GM18519 (cell line): Measurements from ENCODE around the gene CABP7.

Source experiments
- ATAC-seq: cut with Tn5 transposase; IDR thresholded peaks from one replicate; pipeline ENCODE4 v1.9.1; 2021; ENCODE audit warnings: mild to moderate bottlenecking, moderate library complexity; ENCODE audit not compliant: unreplicated experiment, low FRiP score

Gene CABP7

DNA sequence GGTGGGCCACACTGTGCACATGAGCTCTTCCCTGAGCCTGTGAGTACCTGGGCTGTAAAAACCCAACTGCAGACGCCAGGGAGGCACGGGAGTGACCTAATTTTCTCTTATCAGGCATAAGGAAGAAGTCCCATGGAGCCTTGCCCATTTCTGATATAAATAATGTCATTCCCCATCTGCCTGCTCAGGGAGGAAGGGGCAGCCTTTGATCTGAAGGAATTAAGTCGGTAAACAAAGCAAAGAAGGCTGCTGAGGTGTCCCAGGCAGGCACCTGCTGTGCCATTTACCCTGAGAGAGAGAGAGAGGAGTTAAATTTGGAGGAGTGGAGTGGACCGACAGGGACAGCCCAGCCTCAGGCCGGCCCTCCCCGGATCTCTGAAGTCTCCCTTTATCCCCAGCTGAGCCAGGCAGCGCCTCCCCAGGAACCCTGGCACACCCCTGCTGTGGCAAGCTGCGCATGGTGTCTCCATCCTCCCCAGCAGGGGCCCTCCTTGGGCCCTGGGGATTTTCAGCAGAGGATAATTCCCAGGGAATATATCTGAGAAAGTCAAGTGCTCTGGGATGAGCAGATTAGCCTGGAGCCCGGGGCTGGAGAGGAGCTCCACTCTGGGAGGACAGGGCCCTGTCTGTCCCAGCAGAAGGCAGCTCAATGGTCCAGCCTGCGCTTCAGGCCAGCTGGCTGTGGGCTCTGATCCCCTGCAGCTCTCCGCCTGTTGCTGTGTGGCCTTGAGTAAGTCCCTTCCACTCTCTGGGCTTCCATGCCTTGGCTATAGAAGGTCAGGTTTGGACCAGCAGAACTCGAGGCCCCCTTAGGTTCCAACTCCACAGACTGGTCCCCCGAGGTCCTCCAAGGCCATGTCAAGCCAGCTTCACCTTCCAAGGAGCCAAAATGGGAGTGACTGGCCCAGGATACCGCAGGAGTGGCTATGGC, 17.5 kb upstream of the CABP7 start:
- ATAC-seq, result no peak

DNA sequence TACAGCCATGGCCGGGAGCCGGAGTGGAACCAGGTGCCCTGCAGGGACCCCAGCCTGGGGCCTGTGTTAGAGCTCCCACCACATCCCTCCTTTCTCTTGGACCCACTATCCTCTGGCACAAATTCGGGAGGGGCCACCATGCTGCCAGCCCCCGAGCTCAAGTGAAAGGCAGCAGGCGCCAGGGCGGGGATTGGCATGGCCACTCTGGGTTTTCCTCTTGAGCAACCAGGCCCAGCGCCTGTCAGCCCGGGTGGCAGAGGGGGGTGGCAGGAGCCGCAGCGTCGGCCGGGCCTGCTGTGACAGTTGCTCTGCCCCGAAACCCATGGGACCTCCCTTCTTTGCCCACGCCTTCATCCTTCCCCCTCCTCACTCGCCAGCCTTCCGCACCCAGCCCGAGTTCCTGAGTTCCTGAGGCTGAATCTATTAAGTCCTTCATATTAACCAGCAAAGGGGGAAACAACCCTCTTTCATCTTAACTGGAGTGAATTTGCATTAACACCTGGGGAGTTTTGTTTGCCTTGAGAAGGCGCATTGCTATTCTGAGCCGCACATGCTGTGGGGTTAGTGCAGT, 16.8 kb upstream of the CABP7 start:
- no peak for ATAC-seq

DNA sequence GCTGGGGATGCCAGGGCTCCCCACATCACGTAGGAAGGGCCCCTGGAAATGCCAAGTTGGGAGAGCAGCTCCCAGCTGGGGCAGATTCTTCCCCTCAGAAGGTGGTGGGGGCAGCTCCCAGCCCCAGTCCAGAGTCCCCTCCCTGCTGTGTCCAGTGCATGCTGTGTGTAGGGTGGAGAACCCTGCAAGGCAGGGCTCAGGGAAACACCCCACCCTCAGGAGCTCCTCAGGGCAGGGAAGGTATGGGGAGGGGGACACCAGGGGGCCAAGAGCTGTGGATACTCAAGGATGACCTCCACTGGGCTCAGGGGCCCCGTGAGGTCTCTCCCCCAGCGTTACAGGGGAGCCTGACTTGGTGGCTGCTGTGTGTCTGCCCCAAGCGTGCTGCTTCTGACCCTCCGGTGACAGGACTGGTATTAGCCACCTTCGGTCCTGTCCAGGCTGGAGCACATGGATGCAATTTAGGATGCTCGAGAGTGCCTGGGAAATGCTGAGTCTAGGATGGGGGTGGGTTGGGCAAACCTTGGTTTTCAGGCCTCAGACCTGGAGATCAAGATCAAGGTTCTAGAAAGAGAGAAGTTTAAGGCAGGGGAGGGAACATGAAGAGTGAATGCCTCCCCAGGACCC, 16.1 kb upstream of the CABP7 start:
- ATAC-seq, result no peak

DNA sequence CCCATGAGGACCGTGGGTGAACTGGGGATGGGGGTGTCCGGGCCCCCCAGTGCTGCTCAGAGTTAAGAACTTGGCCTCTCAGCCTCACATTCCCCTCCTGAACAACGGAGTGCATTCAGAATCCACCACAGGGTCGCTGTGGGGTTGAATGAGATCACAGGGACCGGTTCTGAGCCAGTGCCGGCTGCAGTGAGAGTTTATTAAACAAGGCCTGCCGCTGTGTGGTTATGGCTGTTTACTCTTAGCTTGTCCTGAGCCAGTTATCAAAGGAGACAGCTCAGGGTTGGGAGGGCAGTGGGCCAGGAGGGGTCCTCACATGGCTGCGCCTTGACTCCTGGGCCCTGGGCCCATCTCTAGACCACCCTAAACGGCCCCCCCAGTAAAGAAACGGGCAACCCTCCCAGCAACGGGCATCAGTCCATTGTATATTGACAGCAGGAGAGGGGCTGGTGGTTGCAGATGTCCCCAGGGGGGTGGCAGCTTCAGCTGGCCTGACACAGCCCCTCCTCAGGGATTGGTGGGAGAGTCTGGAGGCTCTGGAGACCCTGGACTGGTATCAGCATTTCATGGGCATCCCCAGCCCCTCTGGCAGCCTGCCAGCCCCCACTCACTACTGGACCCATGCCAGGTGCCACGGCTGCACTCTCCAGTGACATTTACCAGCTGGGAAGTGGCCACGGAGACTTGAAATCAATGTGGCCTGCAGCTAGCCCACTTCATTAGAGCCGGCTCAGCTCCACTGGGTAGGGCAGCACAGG, 15.1 kb upstream of the CABP7 start:
- ATAC-seq, result no peak

DNA sequence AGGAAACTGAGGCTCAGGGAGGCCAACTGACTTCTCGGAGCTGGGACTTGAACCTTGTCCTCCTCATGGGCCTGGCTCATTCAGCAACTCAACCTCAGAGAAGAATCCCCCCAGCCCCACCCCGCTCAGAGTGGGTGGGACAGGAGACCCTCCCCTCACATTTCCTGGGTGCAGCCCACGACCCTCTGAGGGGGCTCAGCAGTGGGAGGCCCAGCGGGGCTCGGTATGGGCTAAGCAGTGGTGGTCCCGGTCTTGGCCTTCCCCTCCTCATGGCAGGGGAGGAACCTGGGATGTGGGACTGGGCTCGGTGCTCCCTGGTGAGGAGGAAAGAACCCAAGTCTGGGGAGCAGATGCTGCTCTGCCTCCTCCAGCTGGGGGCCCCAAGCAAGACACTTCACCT, 14.2 kb upstream of the CABP7 start:
- no peak for ATAC-seq

DNA sequence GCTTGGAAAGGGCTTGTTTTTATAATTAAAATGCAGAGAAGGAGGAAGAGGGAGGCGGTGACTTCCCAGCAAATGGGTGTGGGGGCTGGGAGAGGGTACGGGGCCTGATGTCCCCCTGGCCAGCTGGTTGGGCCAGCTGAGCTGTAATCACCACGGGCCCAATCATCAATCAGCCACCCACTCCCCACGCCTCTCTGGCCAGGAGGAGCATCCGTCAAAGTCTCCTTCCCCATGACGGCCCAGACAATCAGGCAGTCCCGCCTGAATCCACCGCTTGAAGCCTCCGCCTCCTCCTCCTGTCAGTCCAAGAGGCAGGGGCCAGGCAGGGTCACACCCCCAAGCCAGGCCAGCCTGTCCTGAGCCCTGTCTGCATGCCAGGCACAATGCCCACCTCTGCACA, 13.3 kb upstream of the CABP7 start:
- no peak for ATAC-seq

DNA sequence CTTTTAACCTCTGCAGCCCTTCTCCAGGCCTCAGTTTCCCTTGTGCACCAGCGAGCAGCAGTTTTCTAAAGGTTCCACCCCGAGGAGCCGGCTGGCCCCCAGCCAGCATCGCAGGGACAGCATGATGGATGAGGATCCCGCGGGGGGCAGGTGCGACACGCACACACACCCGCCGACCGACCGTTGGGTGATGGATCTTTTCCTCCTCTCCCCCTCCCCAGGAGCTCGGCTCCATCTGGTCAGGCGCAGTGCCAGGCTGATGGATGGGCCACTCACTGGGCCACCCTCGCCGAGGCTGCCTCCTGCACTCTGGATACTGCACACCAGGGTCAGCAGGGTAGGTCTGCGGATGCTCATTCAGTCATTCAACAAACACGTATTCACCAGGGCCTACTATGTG, 12.8 kb upstream of the CABP7 start:
- ATAC-seq, result no peak

DNA sequence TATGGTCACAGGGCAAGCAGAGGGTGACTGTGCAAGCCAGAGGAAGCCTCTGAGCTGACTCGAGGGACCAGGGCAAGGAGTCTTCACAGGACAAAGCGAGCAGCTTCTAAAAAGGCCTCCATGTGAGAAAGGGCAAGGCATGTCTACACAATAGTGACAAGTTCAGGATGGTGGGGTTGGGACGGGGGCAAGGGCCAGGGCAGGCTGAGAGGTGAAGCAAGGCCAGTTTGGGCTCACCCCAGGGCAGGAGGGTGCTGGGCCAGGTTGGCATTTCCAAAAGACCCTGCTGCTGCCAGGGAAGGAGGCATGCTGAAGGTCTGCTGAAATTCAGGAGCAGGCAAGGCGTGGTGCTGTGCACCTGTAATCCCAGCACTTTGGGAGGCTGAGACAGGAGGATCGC, 12.3 kb upstream of the CABP7 start:
- no peak for ATAC-seq

DNA sequence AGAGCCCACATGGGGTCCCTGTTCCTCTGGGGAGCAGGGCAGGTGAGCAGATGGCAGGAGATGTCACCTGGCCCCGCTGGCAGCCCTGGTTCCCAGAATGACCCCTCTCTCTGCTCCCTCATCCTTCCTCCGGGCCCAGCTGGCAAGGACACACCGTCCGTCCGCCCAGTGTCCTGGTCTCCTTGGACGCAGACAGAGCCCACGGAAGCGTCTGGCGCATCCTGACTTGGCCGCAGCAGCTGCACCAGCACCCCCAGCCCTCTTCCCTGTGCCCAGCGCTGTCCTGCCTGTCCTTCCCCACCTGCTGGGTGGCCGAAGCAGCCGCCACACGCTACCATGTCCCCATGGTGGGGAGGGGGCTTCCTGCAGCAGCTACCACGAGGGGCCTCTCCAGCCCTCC, 9.6 kb upstream of the CABP7 start:
- no peak for ATAC-seq

DNA sequence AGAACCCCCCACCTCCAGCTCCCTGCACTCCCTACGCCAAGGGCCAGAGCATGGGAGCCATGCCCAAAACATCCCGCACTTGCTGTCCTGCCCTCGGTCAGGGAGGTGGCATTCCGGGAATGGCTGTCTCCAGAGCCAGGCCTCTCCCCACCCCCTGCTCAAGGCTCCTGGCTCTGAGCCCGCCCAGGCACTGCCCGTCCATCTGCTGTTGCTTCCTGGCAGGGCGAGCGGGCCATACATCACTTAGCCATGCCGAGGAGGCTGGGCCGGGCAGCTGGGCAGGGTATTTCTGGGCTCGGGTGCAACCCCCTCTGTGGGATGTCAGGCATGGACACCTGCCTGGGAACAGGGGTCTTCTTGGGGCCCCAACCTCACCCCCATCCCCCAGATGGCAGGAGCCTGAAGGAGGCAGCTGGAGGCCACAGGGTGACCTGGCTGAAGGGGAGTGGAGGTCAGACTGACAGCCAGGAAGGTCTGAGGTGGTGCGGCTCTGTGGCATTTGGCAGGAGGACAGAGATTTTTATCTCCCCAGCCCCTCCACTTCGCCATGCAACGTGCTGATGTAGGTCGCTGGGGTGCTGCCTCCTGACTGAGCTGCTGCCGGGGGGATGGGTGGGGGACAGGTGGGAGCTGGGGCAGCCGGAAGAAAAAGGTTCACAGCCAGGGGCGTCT, 8.7 kb upstream of the CABP7 start:
- ATAC-seq, result no peak

DNA sequence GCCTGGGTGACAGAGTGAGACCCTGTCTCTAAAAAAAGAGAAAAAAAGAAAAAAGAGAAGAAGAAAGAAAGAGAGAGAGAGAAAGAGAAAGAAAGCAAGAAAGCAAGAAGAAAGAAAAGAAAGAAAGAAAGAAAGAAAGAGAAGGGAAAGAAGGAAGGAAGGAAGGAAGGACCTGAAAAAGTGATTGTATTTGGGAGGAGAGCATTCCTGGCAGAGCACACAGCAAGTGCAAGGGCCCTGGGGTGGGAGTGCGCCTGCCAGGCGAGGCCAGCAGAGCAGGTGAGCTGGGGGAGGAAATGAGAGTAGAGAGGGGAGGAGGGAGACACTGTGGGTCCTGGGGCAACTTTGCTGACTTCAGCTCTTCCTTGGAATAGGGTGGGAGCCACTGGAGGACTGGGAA, 7.7 kb upstream of the CABP7 start:
- ATAC-seq, result no peak

DNA sequence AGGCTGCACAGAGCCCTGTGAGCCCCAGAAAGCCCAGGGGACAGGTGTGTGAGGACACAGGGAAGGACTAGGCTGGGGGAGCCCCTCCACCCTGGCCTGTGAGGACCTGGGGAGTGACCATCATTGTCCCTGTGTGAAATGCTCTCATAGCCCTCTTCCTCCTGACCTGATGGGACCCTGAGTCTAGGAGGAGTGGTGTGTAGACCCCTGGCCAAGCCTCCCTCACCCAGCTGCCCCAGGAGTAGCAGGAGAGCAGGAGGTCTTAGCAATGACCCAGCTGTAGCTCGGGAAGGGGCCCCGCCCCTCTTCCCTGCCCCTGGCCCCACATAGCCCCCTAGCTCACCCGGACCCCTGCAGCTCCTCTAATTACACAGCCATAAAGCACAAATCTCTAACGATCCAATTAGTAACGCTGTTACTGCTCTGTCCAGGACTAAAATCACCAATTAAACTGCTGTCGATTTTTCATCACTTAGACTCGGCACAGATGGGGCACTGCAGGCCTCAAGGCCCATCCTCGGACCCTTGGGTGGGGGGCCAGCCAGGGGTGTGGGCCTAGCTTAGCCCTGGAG, 6.6 kb upstream of the CABP7 start:
- no peak for ATAC-seq

DNA sequence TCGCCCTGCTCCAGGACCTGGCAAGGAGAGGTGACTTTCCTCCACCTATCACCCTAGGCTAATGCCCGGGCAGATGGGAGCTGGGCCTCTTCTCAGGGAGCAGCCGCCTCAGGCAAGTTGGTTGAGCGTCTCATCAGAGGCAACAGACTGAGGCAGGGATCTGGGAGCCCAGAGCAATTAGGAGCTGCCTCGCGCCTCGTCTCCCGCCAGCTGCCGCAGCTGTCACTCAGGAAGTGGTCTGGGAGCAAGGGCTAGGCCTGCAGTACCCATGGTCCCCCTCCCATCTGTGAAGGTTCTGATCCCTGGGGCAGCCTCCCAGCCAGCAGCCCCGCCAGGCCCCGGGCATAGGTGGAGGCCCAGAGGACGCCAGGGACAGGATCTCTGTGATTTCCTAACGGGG, 4.6 kb upstream of the CABP7 start:
- ATAC-seq, result no peak

DNA sequence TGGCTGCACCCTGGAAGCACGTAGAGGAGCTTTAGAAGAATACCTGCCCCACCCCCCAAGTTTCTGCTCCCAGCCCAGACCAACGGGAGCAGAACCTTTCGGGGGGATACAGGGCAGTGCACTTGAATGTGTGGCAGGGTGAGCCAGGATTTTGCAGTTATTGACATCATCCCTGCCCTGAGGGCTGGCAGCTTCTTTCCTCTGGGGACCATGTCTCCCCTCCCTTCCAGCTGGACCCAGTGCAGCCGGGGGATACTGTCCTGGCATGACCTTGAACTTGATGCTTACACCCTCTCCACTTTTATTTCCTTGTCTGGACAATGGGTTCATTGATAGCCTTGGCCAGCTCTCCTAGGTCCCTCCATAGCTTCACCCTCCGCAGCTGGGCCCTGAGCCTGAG, 4.1 kb upstream of the CABP7 start:
- ATAC-seq, result no peak

DNA sequence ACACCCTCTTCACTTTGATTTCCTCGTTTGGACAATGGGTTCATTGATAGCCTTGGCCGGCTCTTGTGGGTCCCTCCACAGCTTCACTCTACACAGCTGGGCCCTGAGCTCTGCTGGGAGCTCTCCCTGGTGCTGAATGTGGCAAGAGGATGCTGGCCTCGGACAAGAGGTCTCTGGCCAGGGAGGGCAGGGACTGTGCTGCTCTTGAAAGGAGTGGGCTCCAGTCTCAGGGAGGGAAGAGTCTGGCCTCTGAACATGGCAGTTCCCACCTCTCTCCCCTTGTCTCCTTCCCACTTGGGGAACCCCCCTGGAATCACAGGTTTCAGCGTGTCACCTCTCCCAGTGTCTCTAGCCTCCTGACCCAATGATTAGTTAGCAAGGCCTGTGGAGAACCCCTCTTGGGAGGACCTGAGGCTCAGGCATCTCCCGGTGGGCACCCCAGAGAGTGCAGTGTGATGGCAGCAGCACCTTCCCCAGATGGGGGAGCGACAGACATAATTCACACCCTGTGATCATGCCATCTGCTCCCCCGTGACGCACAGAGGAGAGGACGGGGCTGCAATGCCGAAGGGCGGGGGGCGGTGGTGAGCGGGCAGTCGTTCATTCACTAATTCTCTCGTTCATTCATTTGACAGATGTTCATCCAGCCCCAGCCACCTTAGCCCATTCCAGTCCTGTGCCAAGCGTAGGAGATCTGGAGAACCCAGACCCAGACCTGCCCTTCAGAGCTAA, 2.8 kb upstream of the CABP7 start:
- ATAC-seq, result no peak

DNA sequence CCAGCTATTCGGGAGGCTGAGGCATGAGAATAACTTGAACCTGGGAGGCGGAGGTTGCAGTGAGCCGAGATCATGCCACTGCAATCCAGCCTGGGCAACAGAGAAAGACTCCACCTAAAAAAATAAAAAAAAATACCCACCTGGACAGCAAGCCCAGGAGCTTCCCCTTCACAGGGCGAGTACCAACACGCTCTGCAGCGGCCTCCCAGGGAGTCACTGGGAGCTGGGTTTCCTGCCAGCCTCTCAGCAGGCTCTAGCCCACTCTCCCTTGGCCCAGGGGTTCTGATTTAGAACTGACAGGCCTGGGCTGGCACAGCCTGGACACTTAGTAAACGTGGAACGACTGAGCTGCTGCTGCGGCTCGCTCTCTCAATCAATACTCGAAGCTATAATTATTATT, 2.0 kb upstream of the CABP7 start:
- ATAC-seq, result no peak

DNA sequence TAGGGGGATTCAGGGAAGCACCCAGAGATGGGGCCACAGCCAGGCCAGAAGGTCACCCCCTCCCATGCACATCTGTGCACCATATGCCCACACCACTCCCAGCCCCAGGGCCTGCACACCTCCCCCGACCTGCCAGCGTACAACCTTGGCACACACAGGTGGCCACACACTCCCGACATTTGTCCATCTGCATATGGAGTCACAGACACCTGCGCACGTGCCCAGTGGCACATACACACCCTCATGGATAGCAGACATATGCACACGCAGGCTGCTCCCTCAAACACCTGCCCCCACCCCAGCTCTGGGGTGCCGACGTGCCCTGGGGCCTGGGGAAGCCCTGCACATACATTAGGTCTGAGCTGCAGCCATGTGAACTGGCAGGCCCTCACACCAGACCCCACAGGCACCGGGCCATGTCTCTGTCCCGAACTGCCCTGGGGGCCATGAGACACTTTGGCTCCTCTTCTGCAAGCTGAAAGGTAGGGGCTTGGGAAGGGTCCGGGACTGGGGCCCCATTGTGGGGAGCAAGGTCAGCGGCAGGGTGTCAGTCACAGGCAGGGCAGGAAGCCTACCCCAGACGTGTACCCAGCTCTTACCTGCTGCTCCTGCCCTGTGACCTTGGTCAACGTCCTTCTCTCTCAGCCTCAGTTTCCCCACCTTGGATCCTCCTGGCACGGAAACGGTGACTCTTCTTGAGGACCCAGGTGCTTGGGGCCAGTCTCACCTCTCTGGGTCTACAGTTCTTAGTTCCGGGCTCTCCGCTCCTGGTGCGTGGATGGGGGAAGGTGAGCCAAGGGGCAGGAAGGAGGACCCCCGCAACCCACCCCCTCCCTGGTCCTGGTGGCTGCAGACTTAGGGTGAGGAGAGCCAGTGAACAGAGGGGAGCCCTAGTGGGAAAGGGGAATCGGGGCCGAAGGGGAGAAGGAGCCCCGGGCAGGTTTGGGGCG, 579 bp upstream of the CABP7 start:
- no peak for ATAC-seq

DNA sequence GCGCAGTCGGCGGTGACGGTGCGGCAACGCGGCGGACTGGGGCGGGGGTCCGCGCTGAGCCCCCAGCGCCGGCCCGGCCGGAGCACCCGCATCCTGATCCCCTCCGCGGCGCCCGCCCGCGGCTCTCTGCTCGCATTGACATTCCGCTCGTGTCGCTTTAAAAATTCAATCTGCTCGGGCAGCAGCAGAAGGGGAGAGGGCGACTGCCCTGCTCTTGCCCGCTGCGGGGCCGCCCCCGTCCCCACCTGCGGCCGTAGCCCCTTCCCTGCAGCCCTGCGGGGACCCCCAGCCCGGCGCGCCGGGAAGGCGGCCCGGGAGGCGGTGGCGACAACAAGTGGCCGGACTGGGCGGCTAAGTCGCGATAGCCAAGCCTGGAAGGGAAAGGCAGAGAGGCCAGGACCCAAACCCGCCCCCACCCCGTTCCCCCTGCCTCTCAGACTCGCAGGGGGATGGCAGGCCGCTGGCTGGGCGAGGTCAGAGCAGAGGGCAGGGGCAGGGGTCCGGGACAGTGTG, 1.1 kb downstream of the CABP7 start:
- ATAC-seq, result no peak
